HG03108 (cell line): ENCODE measurements around the gene HYI.

Experiments
- ATAC-seq: cut with Tn5 transposase; IDR thresholded peaks from one replicate; pipeline ENCODE4 v1.9.1; 2021; ENCODE audit warnings: moderate library complexity; ENCODE audit not compliant: unreplicated experiment

HYI gene

DNA sequence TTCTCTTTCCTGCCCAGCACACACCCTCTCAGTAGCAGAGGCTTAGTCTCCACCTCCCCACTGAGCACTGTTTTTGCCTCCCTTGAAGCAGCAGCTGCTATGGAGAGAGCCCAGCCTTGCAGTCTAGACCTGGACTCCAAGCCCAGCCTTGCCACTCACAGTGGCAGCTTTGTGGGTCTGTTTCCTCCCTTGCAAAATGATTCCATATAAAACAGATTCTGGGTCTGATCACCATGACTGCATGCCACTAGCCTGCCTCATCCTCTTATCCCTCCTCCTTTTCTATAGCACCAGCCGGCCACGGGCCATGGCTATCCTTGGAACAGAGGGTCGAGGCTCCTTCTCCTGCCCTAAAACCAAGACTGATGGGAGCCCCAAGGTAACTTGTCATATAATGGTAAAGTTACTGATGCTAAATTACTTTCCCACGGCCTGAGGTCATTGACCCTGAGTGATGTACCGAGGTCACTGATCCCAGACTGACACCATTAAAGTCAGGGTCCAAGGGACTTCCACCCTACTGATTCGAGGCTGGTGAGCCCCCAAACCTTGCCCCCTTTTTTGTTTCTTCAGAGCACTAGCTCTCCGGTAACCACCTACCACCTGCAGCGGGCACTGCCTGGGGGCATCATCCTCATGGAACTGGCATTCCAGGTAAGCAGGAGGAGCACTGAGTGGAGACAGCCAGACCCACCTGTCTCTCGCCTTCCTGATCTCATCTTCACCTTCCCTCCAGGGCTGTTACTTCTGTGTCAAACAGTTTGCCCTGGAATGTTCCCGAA lies 7.9 kb downstream of the HYI start:
- ATAC-seq = no peak

DNA sequence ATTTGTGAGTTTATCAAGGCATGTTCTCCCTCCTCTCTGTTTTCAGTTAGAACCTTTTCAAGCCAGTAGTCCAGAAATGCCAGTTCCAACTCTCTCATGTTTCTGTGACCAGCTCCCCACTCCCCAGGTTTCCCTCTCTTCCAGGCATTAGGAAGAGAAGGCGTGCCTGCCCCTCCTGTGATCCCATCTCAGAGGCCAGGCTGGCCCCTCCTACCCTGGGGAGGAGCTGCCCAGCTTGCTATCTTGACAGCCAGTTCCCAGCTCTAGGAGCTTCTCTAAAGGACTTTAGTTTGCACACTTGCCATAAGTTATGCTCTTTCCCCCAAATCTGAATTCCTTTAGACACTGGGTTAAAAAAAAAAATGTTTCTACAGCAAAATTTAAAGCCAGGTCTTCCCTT lies 8.9 kb downstream of the HYI start:
- ATAC-seq = no peak

GRCh38 chr1:43444151-43444828 lies 9.4 kb downstream of the HYI start:
- ATAC-seq = no peak

DNA sequence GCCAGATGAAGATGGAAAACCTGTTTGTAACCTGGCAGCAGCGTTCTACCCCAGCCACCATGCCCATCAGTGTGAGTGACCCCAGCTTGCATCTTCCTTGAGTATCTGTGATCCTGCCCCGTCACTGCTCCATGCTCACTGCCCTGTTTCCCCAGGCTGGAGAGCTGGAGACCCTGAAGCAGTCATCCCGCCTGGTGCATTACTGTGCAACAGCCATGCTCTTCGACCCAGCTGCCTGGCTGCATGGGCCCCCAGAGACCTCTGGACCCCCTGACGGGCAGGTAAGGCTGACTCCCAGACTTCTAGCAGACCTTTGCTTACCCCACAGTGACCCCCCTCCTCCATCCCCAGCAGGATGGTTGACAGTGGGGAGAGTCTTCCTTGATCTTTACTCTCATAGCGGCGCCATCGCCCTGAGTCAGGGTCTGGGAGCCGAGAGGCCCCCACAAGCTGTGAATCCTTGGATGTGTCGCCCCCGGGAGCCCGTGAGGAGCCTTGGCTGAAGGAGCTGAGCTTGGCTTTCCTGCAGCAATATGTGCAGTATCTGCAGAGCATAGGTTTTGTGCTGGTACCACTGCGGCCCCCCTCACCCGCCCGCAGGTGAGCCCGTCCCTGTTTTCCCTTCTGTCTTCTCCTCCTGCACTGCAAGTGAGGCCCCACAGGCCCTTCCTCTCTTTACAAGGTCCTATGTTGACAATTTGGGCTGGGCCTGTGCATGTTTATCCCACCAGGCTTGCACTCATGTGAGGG lies 10.4 kb downstream of the HYI start:
- ATAC-seq = no peak

DNA sequence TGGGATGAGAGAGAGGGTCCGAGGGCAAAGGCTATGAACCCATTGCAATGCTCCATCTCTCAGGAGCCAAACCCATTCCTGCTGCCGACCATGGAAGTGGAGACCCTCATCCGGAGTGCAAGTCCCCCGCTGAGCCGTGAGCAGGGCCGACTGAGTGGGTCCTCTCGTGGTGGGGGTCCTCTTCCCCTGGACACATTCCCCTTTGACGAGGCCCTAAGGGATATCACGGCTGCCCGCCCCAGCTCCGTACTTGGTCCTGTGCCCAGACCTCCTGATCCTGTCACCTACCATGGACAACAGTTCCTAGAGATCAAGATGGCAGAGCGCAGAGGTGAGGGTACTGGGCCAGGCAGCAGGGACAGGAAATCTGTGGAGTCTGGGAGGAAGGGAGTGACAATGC lies 11.0 kb downstream of the HYI start:
- ATAC-seq = no peak

GRCh38 chr1:43441894-43442637 lies 11.7 kb downstream of the HYI start:
- ATAC-seq = no peak

- ATAC-seq = no peak
Observed at GRCh38 chr1:43441166-43441893, 12.4 kb downstream of the HYI start.

DNA sequence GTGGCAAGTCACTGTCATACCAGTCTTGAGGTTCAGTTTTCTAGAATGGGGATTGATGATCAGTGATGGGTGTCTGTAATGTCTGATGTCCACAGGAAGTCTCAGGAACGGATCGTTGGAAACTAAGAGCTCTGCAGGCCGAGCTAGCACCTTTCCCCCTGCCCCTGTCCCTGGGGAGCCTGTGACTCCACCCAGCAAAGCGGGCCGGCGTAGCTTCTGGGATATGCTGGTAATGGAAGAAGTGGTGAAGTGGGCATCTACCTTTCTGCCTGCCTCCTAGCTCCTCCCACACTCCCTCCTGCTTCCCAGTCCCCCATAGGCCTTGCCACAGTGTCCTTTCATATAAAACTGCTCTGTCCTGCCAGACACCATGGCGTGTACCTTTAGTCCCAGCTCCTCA lies 13.4 kb downstream of the HYI start:
- no peak for ATAC-seq

DNA sequence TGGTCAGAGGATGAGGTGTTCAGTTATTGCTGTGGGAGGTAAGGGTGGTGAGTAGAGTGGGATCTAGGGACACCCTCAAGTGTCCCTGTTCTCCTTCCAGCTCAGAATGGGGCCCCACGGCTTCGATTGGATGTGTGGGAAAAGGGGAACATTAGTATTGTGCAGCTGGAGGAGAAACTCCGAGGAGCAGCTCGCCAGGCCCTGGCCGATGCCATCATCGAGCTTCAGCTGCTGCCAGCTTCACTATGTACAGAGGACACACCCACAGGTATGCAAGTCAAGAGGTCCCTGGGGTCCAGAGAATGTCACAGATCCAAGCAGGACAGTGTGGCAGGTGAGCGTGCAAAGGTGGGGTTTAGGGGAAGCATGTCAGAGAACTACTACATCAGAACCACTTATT lies 13.9 kb downstream of the HYI start:
- no peak for ATAC-seq

- no peak for ATAC-seq
Observed at GRCh38 chr1:43438953-43439581, 14.7 kb downstream of the HYI start.

GRCh38 chr1:43438576-43438952 lies 15.2 kb downstream of the HYI start:
- ATAC-seq = no peak

- no peak for ATAC-seq
Observed at GRCh38 chr1:43438006-43438405, 15.7 kb downstream of the HYI start.

- no peak for ATAC-seq
Observed at GRCh38 chr1:43437031-43437973, 16.4 kb downstream of the HYI start.

DNA sequence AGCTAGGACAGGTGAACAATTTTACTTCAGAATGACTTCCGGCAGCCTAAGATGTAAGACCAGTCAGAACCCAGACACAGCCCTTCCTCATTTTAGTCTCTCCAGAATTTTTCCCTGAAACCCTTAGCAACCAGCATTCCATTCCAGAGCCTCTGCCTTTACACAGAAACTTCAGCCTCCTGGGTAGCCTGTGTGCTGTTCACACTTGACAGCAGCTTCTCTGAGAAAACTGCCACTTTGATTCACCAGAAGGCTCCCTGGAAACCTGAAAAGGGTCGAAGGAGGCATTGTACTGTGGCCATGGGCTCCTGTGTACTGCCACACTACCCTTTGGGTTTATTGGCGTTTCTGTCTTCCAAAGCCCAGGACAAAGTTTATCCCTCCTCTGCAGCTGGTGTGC lies 17.4 kb downstream of the HYI start:
- no peak for ATAC-seq

GRCh38 chr1:43435146-43436145 lies 18.3 kb downstream of the HYI start:
- ATAC-seq = no peak

- no peak for ATAC-seq
Observed at GRCh38 chr1:43434256-43434655, 19.5 kb downstream of the HYI start.

GRCh38 chr1:43432907-43433306 lies 20.8 kb downstream of the HYI start:
- ATAC-seq = no peak
